Panc1 (cell line): ENCODE results near the gene DSG3.

Experiments used
- POLR2AphosphoS5 ChIP-seq: IDR thresholded peaks from 2 replicates; pipeline ENCODE4 v1.6.1; 2012; ENCODE audit warnings: mild to moderate bottlenecking, low read depth, low read length, moderate library complexity
- TF ChIP-seq, protein P1 (sequence below): fragments of 450-650 bp; IDR thresholded peaks from 2 replicates; pipeline ENCODE4 v1.5.1; 2017; ENCODE audit warnings: mild to moderate bottlenecking
- TF ChIP-seq, protein P2 (sequence below), 2 experiments: IDR thresholded peaks; 2 replicates each; pipeline ENCODE4 v1.6.1; 2011 to 2012; ENCODE audit warnings: low read depth in 2 of 2, control low read depth in 1 of 2, low read length in 1 of 2, mild to moderate bottlenecking in 1 of 2, moderate library complexity in 1 of 2; ENCODE audit not compliant: insufficient read depth in 1 of 2

DNA sequence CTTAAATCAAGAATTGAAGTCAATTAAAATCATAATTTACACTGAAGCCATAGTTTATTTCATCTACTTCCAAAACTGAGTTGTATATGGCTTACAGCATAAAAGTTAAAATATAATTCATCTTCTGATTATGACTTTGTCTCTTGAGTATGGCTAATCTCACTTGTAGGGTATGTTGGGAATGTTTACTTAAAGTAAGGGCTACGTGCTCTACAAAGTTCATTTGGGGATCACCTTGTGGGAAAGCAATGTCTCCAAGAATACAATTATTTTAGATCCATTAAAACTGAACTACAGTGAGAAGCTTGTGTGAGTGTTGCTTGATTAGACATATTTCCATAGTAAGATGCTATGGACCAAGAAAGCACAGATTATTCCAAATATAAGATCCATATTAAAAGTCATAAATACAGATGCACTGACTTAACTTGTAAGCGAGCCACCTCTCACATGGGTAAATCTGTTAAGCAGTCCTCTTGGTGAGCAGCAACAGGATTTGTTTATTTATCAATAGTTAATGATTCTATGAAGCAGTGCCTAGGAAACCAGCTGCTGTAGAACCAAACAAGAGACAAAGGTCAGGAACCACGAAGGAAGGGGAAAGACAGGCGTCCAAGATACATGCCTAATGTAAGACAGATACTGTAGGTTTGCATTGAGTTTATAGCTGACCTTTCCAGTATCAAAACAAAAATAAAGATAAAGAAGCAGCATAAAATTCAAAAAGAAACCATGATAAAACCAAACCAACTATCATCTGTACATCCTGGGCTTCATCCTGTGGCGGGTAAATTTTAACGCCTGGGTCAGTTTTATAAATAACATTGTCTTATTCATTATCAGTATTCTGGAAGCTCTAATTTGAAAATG is 46.1 kb upstream of the DSG3 start:
- TF ChIP-seq, protein P1, sequence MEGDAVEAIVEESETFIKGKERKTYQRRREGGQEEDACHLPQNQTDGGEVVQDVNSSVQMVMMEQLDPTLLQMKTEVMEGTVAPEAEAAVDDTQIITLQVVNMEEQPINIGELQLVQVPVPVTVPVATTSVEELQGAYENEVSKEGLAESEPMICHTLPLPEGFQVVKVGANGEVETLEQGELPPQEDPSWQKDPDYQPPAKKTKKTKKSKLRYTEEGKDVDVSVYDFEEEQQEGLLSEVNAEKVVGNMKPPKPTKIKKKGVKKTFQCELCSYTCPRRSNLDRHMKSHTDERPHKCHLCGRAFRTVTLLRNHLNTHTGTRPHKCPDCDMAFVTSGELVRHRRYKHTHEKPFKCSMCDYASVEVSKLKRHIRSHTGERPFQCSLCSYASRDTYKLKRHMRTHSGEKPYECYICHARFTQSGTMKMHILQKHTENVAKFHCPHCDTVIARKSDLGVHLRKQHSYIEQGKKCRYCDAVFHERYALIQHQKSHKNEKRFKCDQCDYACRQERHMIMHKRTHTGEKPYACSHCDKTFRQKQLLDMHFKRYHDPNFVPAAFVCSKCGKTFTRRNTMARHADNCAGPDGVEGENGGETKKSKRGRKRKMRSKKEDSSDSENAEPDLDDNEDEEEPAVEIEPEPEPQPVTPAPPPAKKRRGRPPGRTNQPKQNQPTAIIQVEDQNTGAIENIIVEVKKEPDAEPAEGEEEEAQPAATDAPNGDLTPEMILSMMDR: no peak
- no peak for TF ChIP-seq POLR2AphosphoS5
- TF ChIP-seq, protein P2, sequence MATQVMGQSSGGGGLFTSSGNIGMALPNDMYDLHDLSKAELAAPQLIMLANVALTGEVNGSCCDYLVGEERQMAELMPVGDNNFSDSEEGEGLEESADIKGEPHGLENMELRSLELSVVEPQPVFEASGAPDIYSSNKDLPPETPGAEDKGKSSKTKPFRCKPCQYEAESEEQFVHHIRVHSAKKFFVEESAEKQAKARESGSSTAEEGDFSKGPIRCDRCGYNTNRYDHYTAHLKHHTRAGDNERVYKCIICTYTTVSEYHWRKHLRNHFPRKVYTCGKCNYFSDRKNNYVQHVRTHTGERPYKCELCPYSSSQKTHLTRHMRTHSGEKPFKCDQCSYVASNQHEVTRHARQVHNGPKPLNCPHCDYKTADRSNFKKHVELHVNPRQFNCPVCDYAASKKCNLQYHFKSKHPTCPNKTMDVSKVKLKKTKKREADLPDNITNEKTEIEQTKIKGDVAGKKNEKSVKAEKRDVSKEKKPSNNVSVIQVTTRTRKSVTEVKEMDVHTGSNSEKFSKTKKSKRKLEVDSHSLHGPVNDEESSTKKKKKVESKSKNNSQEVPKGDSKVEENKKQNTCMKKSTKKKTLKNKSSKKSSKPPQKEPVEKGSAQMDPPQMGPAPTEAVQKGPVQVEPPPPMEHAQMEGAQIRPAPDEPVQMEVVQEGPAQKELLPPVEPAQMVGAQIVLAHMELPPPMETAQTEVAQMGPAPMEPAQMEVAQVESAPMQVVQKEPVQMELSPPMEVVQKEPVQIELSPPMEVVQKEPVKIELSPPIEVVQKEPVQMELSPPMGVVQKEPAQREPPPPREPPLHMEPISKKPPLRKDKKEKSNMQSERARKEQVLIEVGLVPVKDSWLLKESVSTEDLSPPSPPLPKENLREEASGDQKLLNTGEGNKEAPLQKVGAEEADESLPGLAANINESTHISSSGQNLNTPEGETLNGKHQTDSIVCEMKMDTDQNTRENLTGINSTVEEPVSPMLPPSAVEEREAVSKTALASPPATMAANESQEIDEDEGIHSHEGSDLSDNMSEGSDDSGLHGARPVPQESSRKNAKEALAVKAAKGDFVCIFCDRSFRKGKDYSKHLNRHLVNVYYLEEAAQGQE (IDR thresholded peaks at IDR 0.05; ENCODE audit: insufficient read depth in 1 of 2, low read depth in 2 of 2, low read length in 1 of 2): no peak
